MM.1S (cell line): Measurements from ENCODE around the gene MED27.

Experiments used
- DNase-seq: peaks from one replicate; pipeline ENCODE4 v3.0.0-alpha.2; 2015
- H2AFZ ChIP-seq: fragments of 300-600 bp; sonication (generic); 2 replicates; pipeline ENCODE4 v1.6.0; 2016; ENCODE audit warnings: antibody characterized with exemption, low read length
- H3F3A ChIP-seq: fragments of 300-600 bp; sonication (generic); 2 replicates; pipeline ENCODE4 v1.6.1; 2016; ENCODE audit warnings: mild to moderate bottlenecking, antibody characterized with exemption, low read length, moderate library complexity, mixed read lengths; ENCODE audit not compliant: insufficient read depth
- H3K27ac ChIP-seq: fragments of 300-600 bp; sonication (generic); 2 replicates; pipeline ENCODE4 v1.5.1; 2016; ENCODE audit warnings: mild to moderate bottlenecking, low read length
- H3K27me3 ChIP-seq: fragments of 300-600 bp; sonication (generic); replicated peaks from 2 replicates; pipeline ENCODE4 v1.6.0; 2016; ENCODE audit warnings: low read length; ENCODE audit not compliant: insufficient read depth
- H3K36me3 ChIP-seq: fragments of 300-600 bp; sonication (generic); replicated peaks from 2 replicates; pipeline ENCODE4 v1.6.1; 2016; ENCODE audit warnings: mild to moderate bottlenecking, low read length, mixed read lengths; ENCODE audit not compliant: insufficient read depth
- H3K4me1 ChIP-seq: fragments of 300-600 bp; sonication (generic); 2 replicates; pipeline ENCODE4 v1.6.1; 2016; ENCODE audit warnings: low read length, mixed read lengths
- H3K4me2 ChIP-seq: fragments of 300-600 bp; sonication (generic); 2 replicates; pipeline ENCODE4 v1.6.0; 2016; ENCODE audit warnings: low read depth, low read length
- H3K4me3 ChIP-seq: fragments of 300-600 bp; sonication (generic); 2 replicates; pipeline ENCODE4 v1.5.1; 2016; ENCODE audit warnings: low read length, mixed read lengths
- H3K79me2 ChIP-seq: fragments of 300-600 bp; sonication (generic); 2 replicates; pipeline ENCODE4 v1.6.1; 2016; ENCODE audit warnings: mixed run types, low read length, mixed read lengths
- H3K9ac ChIP-seq: fragments of 300-600 bp; sonication (generic); 2 replicates; pipeline ENCODE4 v1.6.1; 2016; ENCODE audit warnings: low read length, mixed read lengths
- H3K9me2 ChIP-seq: fragments of 300-600 bp; sonication (generic); replicated peaks from 2 replicates; pipeline ENCODE4 v1.6.1; 2016; ENCODE audit warnings: mild to moderate bottlenecking, low read length, mixed read lengths; ENCODE audit not compliant: insufficient read depth
- H3K9me3 ChIP-seq: fragments of 300-600 bp; sonication (generic); replicated peaks from 2 replicates; pipeline ENCODE4 v1.6.1; 2016; ENCODE audit warnings: mild to moderate bottlenecking, low read length, mixed read lengths; ENCODE audit not compliant: insufficient read depth
- H4K20me1 ChIP-seq: fragments of 300-600 bp; sonication (generic); 2 replicates; pipeline ENCODE4 v1.6.1; 2016; ENCODE audit warnings: mild to moderate bottlenecking, low read length, moderate library complexity, mixed read lengths; ENCODE audit not compliant: insufficient read depth
- EZH2 ChIP-seq: fragments of 300-600 bp; sonication (generic); optimal IDR thresholded peaks from 2 replicates; pipeline ENCODE3; 2017; ENCODE audit warnings: low read depth, mild to moderate bottlenecking, antibody characterized with exemption, low read length, mixed read lengths
- EZH2phosphoT487 ChIP-seq: fragments of 300-600 bp; sonication (generic); IDR thresholded peaks from 2 replicates; pipeline ENCODE4 v1.6.1; 2018; ENCODE audit warnings: antibody characterized with exemption, low read length
- TF ChIP-seq, protein P1 (sequence below): fragments of 300-600 bp; sonication (generic); IDR thresholded peaks from 2 replicates; pipeline ENCODE4 v1.5.1; 2016; ENCODE audit warnings: antibody characterized with exemption, low read length, mixed read lengths

The MED27 gene

DNA sequence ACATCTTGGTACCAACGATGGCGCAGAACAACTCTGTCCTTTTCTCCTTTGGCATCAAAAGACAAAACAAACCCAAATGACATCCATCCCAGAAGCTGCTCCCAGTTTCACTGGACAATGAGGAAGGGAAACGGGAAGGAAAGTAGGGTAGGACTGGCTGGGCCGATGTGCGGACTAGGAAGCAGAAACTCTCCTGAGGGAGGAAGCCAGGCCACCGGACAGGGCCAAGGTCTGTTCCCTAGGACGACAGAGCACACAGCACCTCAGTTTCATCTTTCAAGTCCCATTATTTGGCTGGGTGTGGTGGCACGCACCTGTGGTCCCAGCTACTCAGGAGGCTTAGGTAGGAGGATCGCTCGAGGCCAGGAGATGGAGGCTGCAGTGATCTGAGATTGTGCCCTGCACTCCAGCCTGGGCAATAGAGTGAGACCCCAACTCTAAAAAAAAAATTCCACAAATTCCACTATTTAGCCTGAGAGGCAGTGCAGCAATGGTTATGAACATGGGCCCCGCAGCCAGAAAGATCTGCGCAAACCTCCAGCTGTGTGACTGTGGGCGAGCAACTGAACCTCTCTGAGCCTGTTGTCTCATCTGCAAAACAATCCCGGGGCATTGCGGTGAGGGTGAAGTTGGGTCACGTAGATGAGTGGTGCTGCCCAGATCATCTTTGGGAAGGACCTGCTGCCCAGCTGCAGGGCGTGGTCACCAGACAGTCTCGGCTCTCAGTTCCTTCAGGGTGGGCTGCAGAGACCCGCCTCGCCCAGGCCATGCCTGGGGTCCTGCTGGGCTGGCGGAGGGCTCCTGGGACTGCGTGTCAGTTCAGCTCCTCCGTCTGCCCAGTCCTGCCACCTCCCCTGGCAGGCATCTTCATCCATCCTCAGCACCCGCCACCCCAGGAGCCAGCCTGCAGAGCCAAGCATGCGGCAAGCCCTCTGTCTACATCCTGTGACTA lies 238.6 kb downstream of the MED27 start:
- no peak overlapping the region for H3K9ac ChIP-seq
- no peak for DNase-seq
- peaks cover 94% of the 10 kb centered on the region for H3K27me3 ChIP-seq
- no peak overlapping the region for H3K4me3 ChIP-seq
- no peaks in the 10 kb centered on the region for H3K79me2 ChIP-seq
- no peaks in the 10 kb centered on the region for H3K9me3 ChIP-seq
- H3K4me2 ChIP-seq, result no peak overlapping the region
- no peaks in the 10 kb centered on the region for H3F3A ChIP-seq
- H2AFZ ChIP-seq, result no peak overlapping the region
- TF ChIP-seq EZH2phosphoT487 (no peak), EZH2 (no peak)
- TF ChIP-seq, protein P1, sequence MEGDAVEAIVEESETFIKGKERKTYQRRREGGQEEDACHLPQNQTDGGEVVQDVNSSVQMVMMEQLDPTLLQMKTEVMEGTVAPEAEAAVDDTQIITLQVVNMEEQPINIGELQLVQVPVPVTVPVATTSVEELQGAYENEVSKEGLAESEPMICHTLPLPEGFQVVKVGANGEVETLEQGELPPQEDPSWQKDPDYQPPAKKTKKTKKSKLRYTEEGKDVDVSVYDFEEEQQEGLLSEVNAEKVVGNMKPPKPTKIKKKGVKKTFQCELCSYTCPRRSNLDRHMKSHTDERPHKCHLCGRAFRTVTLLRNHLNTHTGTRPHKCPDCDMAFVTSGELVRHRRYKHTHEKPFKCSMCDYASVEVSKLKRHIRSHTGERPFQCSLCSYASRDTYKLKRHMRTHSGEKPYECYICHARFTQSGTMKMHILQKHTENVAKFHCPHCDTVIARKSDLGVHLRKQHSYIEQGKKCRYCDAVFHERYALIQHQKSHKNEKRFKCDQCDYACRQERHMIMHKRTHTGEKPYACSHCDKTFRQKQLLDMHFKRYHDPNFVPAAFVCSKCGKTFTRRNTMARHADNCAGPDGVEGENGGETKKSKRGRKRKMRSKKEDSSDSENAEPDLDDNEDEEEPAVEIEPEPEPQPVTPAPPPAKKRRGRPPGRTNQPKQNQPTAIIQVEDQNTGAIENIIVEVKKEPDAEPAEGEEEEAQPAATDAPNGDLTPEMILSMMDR, result no peak
- no peaks in the 10 kb centered on the region for H3K9me2 ChIP-seq
- H3K36me3 ChIP-seq, result no peaks in the 10 kb centered on the region
- H3K27ac ChIP-seq, result no peak overlapping the region
- H3K4me1 ChIP-seq, result no peaks in the 10 kb centered on the region
- H4K20me1 ChIP-seq, result no peaks in the 10 kb centered on the region

DNA sequence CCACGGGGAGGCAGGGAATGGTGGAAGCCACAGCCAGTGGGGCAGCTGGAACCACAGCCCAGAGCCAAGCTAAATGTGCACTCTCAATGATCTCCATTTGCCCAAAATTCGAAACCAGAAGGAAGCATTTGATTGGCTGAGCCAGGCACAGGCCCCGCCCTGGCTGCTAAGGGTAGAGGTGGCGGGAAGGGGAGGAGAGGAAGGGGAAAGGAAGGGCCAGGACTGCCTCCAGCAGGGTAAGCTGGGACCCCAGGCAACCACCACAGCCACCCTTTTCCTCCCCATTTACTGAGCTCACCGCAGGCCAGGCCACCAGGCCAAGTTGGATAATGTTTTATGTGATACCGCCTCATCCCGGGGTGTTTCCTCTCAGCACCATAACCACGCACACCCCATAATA lies 239.4 kb downstream of the MED27 start:
- DNase-seq, result no peak
- no peaks in the 10 kb centered on the region for H3K36me3 ChIP-seq
- H3K27me3 ChIP-seq, result peaks cover 94% of the 10 kb centered on the region
- H2AFZ ChIP-seq, result no peak overlapping the region
- H3F3A ChIP-seq, result no peaks in the 10 kb centered on the region
- H3K9ac ChIP-seq, result no peak overlapping the region
- H3K4me3 ChIP-seq, result no peak overlapping the region
- H3K9me3 ChIP-seq, result no peaks in the 10 kb centered on the region
- H3K4me2 ChIP-seq, result no peak overlapping the region
- H3K9me2 ChIP-seq, result no peaks in the 10 kb centered on the region
- H3K27ac ChIP-seq, result no peak overlapping the region
- TF ChIP-seq EZH2phosphoT487, result no peak
- no peak for TF ChIP-seq EZH2
- TF ChIP-seq, protein P1, result no peak
- no peaks in the 10 kb centered on the region for H3K4me1 ChIP-seq
- H3K79me2 ChIP-seq, result no peaks in the 10 kb centered on the region
- no peaks in the 10 kb centered on the region for H4K20me1 ChIP-seq

DNA sequence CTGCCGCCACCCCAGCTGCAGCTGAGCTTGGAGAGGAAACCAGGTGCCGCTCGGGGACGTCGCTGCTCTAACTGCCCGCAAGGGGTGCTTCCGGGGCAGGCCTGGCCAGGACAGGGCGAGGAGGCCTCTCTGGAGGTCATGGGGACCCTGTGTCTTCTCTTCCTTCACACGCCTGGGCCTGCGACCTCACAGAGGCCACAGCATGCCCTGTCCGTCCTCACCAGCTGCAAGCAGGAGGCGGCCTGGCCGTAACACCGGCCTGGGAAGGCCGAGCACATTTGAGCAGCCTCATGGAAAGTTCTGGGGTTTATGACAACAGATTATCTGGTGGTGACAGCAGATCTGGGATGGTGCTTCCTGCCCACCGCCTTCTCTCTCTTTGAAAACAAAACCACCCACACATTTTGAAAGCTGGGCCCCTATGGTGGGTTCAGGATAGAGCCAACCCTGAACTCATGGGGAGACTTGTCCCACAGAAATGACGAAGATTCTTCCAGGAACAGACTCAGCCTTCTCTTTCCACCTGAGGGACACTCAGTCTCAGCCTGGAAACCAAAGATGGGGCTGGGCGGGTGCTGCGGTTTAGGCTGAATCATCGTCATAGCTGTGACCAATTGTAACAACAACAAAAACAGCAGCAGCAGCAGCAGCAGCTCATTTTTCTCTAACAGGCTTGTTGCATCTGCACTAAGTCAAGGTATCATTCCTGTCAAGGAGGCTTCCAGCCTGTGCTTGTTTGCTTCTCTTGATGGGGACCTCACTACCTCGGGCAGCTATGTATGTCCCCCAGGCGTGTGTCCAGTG lies 240.2 kb downstream of the MED27 start:
- Histone ChIP-seq H4K20me1 (no peaks in the 10 kb centered on the region), H3K9me2 (no peaks in the 10 kb centered on the region), H3K27ac (no peak overlapping the region), H2AFZ (no peak overlapping the region), H3K4me3 (no peak overlapping the region), H3K4me2 (no peak overlapping the region), H3K4me1 (no peaks in the 10 kb centered on the region), H3K79me2 (no peaks in the 10 kb centered on the region), H3K9ac (no peak overlapping the region), H3K9me3 (no peaks in the 10 kb centered on the region), H3K27me3 (peaks cover 95% of the 10 kb centered on the region), H3F3A (no peaks in the 10 kb centered on the region), H3K36me3 (no peaks in the 10 kb centered on the region)
- DNase-seq, result no peak
- TF ChIP-seq EZH2 (no peak), EZH2phosphoT487 (no peak)
- TF ChIP-seq, protein P1, result no peak
